ENCODE data around the gene RAB7B.
A peak's percentile ranks its signal among the peaks of the same experiment; 100 is the strongest.

RAB7B gene

DNA sequence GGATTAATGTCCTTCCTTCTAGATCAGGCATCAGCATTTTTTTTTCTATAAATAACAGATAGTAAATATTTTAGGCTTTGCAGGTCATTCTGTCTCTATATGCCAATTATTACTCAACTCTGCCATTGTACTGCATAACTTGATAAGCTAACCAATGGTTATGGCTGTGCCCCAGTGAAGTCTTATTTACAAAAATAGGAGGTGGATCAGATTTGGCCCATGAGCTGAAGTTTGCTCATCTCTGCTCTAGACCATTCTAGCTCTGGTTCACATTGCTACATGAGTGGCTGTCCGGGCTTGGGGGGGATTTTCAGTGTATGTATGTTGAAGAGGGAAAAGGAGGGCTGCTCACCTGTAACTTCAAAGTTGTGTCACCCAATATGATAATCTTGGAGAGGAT, 10.1 kb downstream of the RAB7B start:
- no peak for DNase-seq

DNA sequence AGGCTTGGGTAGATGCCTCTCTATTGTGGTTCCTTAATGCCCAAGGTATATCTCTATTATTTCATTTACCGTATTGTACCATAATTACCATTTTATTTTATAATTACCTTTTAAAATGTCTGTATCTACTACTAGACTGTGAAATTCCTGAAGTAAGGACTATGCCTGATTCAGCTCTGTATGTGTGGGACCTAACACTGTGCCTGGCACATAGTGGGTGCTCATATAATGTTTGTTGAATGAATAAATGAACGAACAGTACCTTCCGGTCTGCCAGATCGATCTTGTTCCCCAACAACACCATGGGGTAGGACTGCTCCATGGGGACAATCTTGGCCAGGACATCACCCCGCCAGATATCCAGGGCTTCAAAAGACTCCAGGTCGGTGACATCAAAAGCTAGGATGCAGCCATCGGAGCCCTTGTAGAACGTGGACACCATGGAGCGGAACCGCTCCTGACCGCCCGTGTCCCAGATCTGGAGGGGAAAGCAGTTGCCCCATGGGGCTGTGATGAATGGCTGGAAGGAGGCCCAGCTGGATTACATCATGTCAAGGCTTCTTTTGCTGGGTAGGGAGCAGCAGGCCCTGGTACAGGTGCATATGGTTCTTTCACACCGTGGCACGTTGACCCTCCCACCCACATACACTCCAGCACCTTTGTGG, 10.8 kb downstream of the RAB7B start:
- no peak for DNase-seq

DNA sequence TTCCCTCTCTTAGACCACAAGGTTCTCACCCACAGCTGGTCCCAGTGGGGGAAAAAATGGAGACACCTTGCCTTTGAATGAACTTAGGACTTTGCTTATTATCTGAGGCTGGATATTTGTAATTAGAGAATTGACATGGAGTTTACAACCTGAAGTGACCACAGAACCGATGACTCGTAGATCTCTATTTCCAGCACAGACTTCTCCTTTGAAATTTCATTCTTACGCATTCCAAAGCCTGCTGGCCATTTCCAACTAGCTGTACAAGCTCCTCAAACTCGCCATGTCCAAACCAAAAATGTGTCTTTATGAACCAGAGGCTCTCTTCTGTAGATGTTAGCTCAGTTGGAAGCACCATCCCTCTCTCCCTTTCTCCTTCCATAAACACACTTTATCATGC, 12.0 kb downstream of the RAB7B start:
- no peak for DNase-seq

DNA sequence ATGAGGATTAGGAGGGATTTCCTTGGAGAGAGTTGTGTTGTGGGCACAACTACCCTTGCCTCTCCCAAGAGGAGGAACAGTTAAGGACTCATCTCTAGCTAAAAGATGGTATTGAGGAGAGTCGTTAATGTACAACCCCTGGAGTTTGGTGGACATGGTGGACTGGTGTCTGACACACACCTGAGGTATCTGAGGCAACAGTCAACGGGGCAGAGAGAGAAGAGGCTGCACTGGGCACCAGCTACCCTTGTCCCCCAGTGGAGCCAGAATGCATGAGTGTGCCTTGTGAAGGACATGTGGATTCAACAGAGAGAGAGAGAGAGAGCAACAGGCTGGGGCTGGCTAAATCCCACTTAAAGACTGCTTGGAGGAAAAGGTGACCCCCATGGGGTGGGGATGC, 13.0 kb downstream of the RAB7B start:
- DNase-seq: peak; percentile 28

DNA sequence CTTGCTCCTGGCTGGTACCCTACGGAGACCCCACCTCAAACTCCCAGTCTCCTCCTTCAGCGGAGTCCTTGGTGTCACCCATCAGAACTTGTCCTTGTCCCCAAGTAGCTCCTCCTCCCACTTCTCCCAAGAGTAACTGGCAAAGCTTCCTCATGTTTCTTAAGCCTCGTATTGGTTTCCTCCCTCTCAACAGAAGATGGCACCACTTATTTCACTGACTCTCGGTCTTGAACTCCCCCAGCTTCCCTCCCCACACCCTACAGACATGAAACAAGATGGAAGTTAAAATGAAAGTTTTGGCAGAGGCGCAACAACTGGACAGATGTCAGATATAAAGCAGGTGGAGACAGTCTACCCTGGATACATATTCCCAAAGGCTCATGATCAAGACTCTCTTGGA, 13.4 kb downstream of the RAB7B start:
- no peak for DNase-seq

DNA sequence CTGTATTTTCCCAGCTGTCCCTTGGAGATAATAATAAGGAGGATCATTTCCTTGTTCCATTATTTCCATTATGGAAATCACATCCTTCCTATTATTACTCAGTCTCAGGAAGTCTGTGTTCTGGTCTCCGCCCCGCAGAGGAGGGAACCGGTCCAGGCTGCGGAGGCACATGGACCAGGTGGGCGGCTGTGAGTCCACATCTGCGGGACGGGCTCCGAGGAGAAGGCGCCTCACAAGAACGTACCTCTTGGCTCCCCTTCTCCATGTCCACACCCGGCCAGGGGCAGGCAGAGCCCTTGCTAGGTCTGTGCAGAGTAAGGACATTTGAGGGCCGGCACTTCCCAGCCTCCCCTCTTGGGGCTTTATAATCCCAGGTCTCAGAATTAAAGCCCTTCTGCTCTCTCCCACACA, 14.6 kb downstream of the RAB7B start:
- DNase-seq: peak; percentile 71

DNA sequence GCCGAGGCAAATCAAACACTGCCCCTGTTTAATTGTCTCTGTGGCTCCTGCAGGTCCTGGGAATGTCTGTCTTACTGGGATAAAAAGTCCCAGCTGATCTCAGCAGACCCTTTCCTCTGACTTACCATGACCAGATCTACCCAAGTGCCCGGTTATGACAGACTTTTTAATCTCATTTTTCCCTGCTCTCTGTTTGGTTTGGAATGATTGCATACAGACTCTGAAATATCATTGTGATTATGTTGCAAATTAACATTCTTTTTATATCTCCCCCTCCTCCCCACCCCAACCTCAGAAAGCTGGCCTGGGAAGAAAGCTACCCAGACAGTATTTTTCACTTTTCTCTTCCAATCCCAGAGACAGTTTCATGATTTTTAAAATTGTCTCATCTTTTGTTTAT, 16.3 kb downstream of the RAB7B start:
- no peak for DNase-seq

DNA sequence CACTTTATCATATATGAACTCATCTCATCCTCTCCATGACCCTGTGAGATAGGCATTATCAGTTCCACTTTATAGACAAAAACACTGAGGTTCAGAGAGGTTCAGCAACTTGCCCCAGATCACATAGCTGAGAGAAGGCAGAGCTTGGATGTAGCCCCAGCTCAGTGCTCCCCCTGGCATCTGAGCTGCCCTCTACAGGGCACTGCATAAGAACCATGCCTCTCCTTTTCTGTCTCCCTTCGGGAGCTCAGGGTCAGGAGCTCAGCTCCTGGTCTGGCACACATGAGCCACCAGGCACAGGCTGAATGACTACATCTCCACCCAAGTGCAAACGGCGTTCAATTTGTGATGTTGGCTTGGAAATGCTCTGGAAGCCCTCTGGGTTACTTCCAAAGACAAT, 16.9 kb downstream of the RAB7B start:
- DNase-seq: no peak

DNA sequence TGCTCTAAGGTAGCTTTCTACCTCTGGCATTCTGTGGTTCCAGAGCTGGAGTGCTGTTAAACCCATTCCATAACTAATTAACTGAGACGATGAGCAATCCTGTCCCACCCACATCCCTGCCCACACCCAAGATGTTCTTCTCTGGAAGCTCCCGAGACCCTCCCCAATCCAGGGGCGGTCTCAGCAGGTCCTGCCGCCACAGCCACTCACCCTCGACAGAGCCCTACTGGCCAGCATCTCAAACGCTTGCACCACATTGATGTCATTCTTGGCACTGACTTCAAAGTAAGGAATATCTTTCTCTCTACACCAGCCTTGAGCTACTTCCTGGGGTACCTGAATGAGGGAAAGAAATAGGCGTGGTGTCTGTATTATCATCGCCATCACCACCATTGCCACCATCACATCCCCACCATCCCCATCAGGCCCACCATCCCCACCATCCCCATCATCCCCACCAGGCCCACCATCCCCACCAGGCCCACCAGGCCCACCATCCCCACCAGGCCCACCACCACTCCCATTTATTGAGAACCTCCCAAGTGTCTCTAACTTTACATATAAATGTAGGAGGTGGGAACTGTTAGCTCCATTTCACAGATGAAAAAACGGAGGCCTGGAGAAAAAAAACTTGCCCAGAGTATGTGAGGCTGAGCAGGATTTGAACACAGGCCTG, 17.7 kb downstream of the RAB7B start:
- no peak for DNase-seq

DNA sequence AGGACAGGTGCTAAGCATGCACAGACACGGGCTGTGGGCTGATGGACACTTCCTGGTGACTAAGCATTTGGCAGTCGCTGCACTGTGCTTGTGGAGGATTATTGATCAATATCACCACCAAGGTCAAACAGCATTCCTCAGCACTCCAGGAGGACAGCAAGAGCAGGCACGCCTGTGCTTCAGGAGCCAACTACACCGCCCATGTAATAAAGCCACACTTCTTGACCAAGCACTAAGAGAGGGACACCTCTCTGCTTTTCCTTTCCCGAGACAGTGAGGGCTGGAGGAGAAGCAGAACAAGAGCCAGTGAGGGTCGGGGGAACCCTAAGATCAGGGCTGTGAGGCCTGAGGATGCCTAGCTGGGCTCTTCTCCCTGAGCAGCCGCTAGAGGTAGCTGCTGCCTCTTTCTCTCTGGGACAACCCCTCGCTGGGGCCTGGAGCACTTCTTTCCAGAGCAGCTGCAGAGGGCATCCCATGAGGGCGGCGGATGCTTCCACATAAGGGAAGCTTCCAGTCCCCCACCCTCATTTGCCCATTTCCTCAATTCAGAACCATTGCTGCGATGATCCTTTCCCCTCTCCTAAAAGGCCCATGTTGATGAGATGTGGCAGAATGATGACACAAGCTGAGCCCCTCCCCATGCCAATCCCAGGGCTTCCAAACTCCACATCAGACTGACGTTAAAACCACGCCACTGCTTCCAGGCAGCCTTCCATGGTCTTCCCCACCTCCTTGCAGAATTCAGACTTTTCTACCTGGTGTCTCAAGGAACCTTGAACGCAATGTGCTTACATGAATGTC, 19.1 kb downstream of the RAB7B start:
- DNase-seq: peak; percentile 74

DNA sequence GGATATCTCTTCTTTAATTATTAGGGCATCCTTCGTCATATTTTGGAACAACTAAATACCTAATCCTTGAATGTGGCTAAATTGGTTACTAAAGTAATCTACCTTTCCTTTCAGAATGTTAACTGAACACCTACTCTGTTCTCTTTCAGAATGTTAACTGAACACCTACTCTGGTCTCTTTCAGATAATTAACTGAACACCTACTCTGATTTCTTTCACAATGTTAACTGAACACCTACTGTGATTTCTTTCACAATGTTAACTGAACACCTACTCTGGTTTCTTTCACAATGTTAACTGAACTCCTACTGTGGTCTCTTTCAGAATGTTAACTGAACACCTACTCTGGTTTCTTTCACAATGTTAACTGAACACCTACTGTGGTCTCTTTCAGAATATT, 21.9 kb downstream of the RAB7B start:
- no peak for DNase-seq

DNA sequence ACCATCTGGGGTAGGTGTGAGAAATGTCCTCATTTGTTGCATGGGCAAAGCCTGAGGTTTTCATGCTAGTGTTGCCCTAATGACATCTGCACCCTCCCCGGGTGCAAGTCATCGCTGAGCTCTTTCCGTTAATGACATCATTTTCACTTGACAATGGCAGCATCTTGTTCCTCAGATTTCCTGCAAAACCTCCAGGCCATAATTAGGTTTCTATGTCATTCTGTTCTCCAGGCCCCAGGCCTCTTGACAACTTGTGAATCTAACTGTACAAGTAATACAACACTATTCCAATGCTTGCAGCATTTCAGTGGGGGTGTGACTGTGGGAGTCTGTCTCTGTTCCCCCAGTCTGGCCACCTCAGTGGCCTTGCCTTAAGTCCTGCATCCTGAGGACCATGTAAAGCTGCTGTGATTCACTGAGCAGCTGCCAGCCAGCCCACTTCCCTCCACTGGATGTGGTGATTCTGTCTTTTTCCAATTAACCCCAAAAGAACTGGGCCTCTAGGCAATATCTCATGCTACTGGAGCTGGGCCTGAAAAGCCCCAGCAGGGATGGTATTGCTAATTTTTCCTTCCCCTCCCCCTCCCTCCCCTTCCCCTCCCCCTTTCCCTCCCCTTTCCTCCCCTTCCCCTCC, 22.8 kb downstream of the RAB7B start:
- no peak for DNase-seq

DNA sequence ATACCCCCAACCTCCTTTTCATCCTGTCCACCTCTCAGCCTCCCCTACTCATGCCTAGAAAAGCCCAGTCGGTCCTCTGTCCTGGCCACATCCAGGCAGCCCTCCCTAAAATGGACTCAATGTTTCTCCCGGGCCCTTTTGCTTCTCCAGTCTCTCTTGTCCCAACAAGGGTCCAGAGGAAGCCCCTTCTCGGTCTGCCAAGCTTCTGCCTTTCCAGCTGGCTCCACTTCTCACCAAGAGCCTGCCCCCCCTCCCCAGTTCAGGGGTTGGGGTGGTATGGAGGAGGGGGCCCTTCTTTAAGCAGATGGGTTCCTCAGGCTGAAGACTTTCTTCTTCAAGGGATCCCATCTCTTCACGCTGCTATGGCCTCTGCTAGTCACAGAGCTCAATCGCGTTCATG, 23.9 kb downstream of the RAB7B start:
- DNase-seq: no peak

DNA sequence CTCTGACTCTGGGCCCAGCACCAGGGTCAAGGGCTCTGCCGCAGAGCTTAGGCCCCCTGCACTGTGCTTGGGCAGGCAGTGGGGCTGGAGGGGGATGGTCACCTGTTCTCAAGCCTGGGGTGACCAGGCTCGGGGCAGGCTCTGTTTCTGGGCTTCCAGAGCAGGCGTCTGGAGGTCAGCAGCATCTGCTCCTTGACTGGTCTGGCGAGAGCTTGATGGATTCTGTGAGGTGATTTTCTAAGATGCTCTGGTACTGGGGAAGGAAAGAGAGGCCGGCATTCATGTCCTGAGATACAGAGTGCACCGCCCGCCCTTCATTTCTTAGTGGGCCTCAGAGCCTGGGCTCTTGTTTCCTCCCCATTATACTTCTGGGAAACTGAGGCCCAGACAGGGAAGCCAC, 24.5 kb downstream of the RAB7B start:
- DNase-seq: no peak

DNA sequence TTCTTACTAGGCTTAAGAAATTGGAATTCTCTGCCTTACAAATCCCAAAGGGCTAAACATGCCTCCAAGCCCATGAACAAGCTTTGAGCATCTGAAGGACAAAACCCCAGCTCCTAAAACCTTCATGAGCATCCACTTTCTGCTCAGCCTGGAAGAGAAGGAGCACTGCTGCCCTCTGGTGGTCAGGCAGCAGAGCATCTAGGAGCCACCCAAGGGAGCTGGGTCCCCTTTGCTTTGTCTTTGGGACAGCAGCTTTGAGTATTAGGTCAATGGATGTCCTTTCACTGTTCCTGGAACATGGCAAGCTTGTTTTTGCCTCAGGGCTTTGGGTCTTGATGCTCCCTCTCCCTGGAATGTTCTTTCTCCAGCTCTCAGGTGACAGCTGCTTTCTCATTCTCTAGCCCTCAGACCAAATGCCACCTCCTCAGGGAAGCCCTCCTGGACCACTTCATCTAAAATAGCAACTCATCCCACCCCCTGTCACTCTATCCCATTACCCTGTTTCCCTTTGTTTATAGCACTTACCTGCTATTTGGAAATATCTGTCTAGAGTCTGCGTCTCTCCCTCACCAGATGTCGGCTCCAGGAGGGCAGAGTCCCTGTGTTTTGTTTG, 25.7 kb downstream of the RAB7B start:
- DNase-seq: peak; percentile 95

DNA sequence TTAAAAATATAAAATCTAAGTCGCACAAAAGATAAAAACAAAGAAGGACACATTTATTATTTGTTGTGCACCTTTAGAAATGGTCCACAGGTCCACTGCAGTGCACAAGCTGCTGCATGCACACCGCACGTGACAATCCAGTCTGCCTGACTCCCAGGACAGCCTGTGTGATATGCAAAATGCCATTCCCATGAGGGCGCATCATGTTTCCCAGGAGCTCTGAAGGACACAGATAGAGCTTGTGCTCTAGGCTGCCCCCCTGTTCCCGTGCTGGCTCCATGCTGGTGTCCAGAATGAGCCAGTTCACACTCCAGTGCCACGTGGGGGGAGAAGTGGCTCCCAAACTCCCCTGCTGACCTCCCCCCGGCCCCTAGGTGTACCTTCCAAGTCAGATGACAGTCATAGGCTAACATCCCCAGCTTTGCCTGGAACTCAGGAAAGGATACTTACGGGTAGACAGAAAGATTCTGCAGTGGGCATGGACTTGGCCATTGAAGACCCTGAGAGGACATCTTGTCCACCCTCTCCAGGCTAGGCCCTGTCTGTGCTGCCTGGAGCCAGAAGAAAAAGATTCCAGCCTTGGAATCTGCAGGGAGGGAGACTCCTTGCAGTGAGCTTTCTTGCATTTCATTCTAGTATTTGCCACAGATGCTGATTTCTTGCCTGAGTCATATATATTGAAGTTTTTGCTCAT, 26.3 kb downstream of the RAB7B start:
- peak; percentile 77 for DNase-seq

DNA sequence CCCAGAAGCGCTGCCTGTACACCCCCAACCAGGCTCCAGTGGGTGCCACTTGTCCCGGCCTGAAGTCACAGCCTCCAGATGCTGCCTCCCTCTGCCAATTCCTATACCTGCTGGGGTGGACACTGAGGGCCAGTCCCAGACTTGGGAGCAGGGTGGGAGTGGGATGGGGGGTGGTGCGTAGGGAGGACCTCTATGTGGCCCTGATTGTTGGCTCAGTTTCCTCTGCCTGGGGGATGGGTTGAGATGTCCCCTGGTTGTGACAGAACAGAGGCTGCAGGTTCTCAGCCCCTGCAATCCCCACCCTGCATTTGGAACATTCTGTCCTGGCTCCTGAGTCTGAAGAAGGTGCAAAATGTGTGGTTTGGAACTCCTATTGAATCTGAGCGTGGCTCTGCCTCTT, 27.2 kb downstream of the RAB7B start:
- DNase-seq: no peak

DNA sequence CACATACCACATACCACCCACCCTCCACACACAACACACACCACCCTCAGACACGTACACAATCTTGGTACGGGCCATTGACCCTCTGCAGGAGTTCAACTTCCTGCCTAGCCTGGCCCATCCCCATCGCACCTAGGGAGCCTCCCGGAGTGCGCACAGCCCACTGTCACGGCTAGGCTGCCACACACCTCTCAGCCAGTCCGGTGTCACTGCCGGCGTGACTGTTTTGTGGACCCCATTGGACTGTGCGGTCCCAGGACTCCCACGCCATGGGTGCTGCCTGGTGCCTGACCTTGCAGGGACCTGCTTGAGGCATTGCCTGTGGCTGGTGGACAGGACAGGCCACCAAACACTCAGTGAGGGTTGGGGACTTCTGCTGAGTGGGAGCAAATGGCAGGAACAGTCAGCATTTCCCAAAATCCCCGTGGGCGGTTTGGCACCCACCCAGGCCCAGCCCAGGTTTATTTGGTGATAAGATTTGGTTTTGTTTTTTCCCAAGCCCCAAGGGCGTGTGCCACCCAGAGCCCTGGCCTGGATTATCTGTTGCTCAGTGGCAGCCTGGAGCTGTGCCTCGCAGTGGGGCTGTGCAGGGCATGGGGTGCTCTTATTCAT, 27.7 kb downstream of the RAB7B start:
- no peak for DNase-seq

DNA sequence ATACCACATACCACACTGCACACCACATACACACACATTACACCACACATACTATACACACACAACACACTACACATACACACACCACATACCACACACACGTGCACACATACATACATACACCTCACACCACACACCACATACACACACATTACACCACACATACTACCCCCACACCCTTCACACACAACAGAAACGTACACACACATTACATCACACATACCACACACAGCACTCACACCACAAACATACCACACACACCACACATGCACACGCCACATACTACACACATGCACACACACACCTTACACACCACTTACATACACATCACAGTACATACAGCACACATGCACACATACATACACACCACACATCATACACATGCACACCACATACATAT, 28.5 kb downstream of the RAB7B start:
- no peak for DNase-seq

DNA sequence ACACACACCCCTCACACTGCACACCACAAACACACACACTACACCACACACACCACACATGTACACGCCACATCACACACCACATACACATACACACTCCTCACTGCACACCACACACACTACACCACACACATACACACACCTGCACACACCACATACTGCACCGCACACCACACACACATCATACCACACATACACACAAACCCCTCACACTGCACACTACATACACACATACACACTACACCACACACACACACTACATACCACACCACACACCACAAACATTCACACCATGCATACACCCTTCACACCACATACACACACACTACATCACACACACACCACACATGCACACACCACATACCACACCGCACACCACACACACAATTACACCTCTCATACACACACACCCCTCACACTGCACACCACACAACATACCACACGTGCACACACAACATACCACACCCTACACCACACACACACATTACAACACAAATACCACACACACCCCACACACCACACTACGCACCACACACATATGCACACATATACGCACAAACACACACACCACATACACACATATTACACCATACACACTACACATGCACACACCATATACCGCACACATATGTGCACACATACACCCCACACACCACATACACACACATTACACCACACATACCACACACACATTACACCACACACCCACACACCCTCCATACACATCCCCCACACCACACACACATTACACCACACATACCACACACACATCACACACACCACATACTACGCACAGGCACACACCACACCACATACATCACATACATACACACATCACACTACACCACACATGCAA, 29.6 kb downstream of the RAB7B start:
- DNase-seq: no peak

DNA sequence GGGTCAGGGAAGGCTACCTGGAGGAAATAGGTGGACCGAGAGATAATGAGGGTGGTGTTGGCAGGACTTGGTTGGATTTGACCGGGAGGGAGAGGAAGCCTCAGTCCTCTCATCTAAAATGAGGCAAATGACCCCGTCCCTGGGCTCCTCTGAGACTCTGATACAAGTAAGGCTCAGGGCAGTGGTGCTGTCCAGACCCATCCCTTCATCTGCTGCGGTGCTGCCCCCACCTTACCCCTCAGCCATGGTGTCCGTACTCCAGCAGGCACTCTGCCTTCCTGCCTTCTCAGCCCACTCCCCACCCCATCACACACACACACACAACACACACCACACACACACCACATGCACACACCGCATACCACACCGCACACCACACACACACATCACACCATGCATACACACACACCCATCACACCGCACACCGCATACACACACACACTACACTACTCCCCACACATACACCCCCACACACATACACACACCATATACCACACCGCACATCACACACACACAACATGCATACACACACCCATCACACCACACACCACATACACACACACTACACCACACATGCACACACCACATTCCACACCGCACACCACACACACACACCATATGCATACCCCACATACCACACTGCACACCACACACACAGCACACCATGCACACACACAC, 30.6 kb downstream of the RAB7B start:
- DNase-seq: peak; percentile 29
